Measurements from ENCODE around the gene TTLL9. TPM values are rescaled to one million over a fixed set of nuclear protein-coding genes. Genes with fewer than 3 reads are reported as not detected.

Gene TTLL9
- total and polyA plus RNA-seq, 2 of the 13 experiments (the other 11 are each of a cell fraction or from before 2014, with no cell fraction given), result not detected

DNA sequence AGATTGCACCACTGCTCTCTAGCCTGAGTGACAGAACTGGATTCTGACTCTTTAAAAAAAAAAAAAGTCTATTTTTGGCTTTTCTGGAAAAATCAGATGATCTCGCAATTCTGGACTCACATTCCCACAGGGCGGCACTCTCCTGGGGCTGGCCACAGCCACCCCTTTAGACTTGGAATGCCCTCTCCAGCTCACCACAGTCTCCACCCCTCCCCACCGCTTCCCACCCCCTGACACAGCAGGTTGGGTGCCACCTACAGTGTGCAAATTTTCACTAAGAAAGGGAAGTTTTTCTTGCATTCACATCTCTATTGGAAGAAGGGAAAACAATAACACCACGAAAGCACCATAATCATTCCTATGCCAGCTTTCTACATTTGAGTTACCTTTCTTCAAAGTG is 66.0 kb downstream of the TTLL9 start:
- intact Hi-C loops (cut with micrococcal nuclease; ENCODE audit: unreplicated experiment), result no loop called here
- Histone ChIP-seq H4K20me1 (ENCODE audit: insufficient read depth, low read length) (no peaks in the 10 kb centered on the region), H3K36me3 (replicated peaks in 1 of 2; ENCODE audit: control insufficient read depth in 1 of 2, insufficient read depth in 2 of 2, low read length in 2 of 2) (no peaks in the 10 kb centered on the region), H2AFZ (ENCODE audit: low read length) (no peak overlapping the region), H3K4me1 (ENCODE audit: insufficient read depth, low read length) (no peaks in the 10 kb centered on the region), H3K27ac (ENCODE audit: extremely low read length, insufficient read depth, low read length) (no peak overlapping the region), H3K79me2 (ENCODE audit: insufficient read depth, low read length) (no peaks in the 10 kb centered on the region), H3K9ac (ENCODE audit: insufficient read depth, low read depth, low read length) (no peak overlapping the region), H3K9me3 (ENCODE audit: low read length) (no peaks in the 10 kb centered on the region), H3K4me2 (ENCODE audit: low read depth, low read length) (no peak overlapping the region), H3K4me3 (replicated peaks in 1 of 3; ENCODE audit: insufficient read depth in 1 of 3, low read depth in 2 of 3, low read length in 3 of 3) (no peak overlapping the region), H3K27me3 (ENCODE audit: control insufficient read depth in 1 of 2, insufficient read depth in 2 of 2, low read length in 2 of 2) (peaks cover 0 to 15% of the 10 kb centered on the region in 2 experiments; a peak in 2 of 5 replicates)
- ChIA-PET CTCF (ENCODE audit: low intra/inter-chr PET ratio, low total read pairs) (no interaction called here), POLR2A (interaction anchor here (1.7 kb wide), 1 partner anchor 16 kb away, joined by 6 read pairs; the partner anchor contains the start of gene PDRG1)
- no peak for FAIRE-seq
- WGBS (ENCODE audit: low lambda C conversion rate), result 67% methylated on average over 4 of the region's 4 CpGs
- no peak for DNase-seq (ENCODE audit: low spot score)
- no peak for ATAC-seq
- BruUV-seq (replicated peaks), result no TSS peak
- in situ Hi-C loops (cut with HindIII; ENCODE audit: extremely low pct_ligation_motif_present, low pct_unique_long_range_greater_than_20kb), result no loop called here
- TF ChIP-seq FOXJ3 (CRISPR knock-in tag; IDR thresholded peaks at IDR 0.05; ENCODE audit: borderline replicate concordance), result no peak
- TF ChIP-seq THYN1 (CRISPR knock-in tag; IDR thresholded peaks at IDR 0.05; ENCODE audit: borderline replicate concordance, low read depth), result no peak
- TF ChIP-seq IKZF1 (IDR thresholded peaks at IDR 0.05), result no peak
- TF ChIP-seq ZNF605 (CRISPR knock-in tag; IDR thresholded peaks at IDR 0.05), result no peak
- no peak for TF ChIP-seq PPARG (CRISPR knock-in tag; conservative IDR thresholded peaks at IDR 0.05)
- TF ChIP-seq SP2 (CRISPR knock-in tag; IDR thresholded peaks at IDR 0.05), result no peak
- TF ChIP-seq, protein P1, sequence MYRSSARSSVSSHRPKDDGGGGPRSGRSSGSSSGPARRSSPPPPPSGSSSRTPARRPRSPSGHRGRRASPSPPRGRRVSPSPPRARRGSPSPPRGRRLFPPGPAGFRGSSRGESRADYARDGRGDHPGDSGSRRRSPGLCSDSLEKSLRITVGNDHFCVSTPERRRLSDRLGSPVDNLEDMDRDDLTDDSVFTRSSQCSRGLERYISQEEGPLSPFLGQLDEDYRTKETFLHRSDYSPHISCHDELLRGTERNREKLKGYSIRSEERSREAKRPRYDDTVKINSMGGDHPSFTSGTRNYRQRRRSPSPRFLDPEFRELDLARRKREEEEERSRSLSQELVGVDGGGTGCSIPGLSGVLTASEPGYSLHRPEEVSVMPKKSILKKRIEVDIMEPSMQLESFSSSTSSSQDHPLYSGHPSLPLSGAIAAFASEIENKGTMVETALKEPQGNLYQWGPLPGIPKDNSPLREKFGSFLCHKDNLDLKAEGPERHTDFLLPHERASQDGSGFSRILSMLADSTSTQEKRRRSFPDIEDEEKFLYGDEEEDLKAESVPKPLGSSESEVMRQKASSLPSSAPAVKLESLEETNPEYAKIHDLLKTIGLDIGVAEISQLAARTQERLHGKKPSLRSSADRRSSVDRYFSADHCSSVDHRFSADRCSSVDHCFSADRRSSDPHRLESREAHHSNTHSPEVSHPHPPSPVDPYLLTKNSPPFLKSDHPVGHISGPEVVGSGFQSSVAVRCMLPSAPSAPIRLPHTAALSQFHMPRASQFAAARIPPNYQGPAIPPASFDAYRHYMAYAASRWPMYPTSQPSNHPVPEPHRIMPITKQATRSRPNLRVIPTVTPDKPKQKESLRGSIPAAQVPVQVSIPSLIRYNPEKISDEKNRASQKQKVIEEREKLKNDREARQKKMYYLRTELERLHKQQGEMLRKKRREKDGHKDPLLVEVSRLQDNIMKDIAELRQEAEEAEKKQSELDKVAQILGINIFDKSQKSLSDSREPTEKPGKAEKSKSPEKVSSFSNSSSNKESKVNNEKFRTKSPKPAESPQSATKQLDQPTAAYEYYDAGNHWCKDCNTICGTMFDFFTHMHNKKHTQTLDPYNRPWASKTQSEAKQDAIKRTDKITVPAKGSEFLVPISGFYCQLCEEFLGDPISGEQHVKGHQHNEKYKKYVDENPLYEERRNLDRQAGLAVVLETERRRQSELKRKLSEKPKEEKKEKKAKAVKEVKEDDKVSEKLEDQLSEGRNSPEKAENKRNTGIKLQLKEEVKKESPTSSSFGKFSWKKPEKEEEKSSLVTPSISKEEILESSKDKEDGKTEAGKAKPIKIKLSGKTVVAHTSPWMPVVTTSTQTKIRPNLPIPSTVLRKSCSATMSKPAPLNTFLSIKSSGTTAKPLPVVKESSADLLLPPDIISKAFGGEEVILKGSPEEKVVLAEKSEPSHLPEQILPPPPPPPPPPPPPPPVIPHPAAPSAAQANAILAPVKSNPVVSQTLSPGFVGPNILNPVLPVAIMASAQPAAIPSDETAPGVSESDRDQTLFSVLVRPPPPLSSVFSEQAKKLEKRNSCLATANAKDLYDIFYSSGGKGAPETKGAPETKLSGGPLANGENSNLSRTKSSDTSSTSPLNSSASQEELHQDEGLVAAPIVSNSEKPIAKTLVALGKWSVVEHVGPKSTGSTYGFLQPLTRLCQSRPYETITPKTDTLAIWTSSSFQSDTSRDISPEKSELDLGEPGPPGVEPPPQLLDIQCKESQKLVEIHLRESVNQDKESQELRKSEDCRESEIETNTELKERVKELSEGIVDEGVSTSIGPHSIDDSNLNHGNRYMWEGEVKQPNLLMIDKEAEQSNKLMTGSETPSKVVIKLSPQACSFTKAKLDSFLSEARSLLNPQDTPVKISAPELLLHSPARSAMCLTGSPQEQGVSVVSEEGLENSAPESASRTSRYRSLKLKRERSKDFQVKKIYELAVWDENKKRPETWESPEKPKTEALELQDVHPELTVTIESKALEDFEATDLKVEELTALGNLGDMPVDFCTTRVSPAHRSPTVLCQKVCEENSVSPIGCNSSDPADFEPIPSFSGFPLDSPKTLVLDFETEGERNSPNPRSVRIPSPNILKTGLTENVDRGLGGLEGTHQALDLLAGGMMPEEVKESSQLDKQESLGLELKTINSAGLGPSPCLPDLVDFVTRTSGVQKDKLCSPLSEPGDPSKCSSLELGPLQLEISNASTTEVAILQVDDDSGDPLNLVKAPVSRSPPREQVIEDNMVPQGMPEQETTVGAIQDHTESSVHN (CRISPR knock-in tag; IDR thresholded peaks at IDR 0.05), result no peak
- no peak for TF ChIP-seq ZNF335 (CRISPR knock-in tag; IDR thresholded peaks at IDR 0.05)
- no peak for TF ChIP-seq ZNF501 (CRISPR knock-in tag; IDR thresholded peaks at IDR 0.05)
- TF ChIP-seq ASH2L (IDR thresholded peaks at IDR 0.05; ENCODE audit: insufficient read length, low read depth, low read length), result no peak
- TF ChIP-seq GATA4 (IDR thresholded peaks at IDR 0.05; ENCODE audit: borderline replicate concordance, low read depth), result no peak
- TF ChIP-seq, protein P2, sequence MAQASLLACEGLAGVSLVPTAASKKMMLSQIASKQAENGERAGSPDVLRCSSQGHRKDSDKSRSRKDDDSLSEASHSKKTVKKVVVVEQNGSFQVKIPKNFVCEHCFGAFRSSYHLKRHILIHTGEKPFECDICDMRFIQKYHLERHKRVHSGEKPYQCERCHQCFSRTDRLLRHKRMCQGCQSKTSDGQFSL (CRISPR knock-in tag; IDR thresholded peaks at IDR 0.05), result no peak
- TF ChIP-seq FOXO1 (CRISPR knock-in tag; IDR thresholded peaks at IDR 0.05), result no peak
- no peak for TF ChIP-seq ZNF430 (CRISPR knock-in tag; IDR thresholded peaks at IDR 0.05)
- TF ChIP-seq, protein P3, sequence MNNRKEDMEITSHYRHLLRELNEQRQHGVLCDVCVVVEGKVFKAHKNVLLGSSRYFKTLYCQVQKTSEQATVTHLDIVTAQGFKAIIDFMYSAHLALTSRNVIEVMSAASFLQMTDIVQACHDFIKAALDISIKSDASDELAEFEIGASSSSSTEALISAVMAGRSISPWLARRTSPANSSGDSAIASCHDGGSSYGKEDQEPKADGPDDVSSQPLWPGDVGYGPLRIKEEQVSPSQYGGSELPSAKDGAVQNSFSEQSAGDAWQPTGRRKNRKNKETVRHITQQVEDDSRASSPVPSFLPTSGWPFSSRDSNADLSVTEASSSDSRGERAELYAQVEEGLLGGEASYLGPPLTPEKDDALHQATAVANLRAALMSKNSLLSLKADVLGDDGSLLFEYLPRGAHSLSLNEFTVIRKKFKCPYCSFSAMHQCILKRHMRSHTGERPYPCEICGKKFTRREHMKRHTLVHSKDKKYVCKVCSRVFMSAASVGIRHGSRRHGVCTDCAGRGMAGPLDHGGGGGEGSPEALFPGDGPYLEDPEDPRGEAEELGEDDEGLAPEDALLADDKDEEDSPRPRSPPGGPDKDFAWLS (CRISPR knock-in tag; IDR thresholded peaks at IDR 0.05; ENCODE audit: borderline replicate concordance), result no peak
- TF ChIP-seq MED8 (CRISPR knock-in tag; IDR thresholded peaks at IDR 0.05; ENCODE audit: insufficient replicate concordance), result no peak
- no peak for TF ChIP-seq ZNF616 (CRISPR knock-in tag; IDR thresholded peaks at IDR 0.05; ENCODE audit: low read depth)

All from HepG2 (cell line).